ENCODE results near the gene PIK3R6.
"Not testable (repeated sequence)": the region's sequence is repeated elsewhere in the genome, so short reads cannot be mapped to it uniquely, and the experiment has no call there.

The PIK3R6 gene

DNA sequence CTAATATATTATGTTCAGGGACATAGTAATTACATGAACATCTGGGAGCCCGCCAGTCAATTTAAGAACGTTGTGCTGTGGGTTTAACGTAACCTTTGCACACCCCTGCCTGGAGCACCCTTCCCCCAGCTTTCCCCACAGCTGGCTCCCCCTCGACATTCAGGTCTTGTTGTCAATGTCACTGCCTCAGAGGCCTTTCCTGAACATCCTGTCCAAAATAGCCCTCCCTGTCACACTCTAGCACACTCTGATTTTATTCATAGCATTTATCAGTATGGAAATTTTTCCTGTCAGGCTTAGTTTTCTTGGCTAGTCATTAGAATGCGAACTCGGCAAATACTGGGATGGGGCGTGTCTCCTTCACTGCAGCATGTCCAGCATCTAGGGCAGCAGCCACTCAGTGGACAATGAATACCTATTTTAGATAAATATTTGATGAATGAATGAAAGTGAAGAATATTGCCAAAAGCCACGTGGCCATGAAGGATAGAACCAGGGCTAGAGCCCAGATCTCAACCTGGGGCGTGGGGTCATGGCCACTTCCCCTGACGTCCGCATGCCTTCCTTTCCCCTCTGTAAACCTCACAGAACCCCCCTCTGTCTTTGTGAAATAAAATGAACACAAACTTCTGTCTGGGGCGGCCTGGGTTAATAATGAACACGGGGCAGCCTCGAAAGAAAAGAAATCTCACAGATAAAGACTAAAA lies 10.5 kb downstream of the PIK3R6 start:
- ATAC-seq (no peak), DNase-seq (no peak)
- H3K27me3 Mint-ChIP-seq, result peaks cover 3% of the 10 kb centered on the region
- peaks cover 2% of the 10 kb centered on the region for H3K36me3 Mint-ChIP-seq (ENCODE audit: low read depth)
- H3K4me3 Mint-ChIP-seq, result peak overlapping the region; percentile 65
- peaks cover 46% of the 10 kb centered on the region for H3K4me1 Mint-ChIP-seq
- peak overlapping the region; percentile 87 for H3K27ac Mint-ChIP-seq
- no peaks in the 10 kb centered on the region for H3K9me3 Mint-ChIP-seq

DNA sequence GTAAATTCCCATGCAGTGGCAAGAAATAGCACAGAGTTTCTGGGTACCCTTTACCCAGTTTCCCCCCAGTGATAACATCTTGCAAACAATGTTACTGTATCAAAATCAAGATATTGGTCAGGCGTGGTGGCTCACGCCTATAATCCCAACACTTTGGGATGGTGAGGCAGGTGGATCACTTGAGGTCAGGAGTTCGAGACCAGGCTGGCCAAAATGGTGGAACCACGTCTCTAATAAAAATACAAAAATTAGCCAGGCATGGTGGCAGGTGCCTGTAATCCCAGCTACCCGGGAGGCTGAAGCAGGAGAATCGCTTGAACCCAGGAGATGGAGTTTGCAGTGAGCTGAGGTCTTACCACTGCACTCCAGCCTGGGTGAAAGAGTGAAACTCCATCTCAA lies 11.3 kb downstream of the PIK3R6 start:
- not testable (repeated sequence) for H3K9me3 Mint-ChIP-seq; H3K27me3 Mint-ChIP-seq; H3K36me3 Mint-ChIP-seq (ENCODE audit: low read depth); H3K4me3 Mint-ChIP-seq; ATAC-seq; DNase-seq; H3K27ac Mint-ChIP-seq
- H3K4me1 Mint-ChIP-seq, result peaks cover 39% of the 10 kb centered on the region

DNA sequence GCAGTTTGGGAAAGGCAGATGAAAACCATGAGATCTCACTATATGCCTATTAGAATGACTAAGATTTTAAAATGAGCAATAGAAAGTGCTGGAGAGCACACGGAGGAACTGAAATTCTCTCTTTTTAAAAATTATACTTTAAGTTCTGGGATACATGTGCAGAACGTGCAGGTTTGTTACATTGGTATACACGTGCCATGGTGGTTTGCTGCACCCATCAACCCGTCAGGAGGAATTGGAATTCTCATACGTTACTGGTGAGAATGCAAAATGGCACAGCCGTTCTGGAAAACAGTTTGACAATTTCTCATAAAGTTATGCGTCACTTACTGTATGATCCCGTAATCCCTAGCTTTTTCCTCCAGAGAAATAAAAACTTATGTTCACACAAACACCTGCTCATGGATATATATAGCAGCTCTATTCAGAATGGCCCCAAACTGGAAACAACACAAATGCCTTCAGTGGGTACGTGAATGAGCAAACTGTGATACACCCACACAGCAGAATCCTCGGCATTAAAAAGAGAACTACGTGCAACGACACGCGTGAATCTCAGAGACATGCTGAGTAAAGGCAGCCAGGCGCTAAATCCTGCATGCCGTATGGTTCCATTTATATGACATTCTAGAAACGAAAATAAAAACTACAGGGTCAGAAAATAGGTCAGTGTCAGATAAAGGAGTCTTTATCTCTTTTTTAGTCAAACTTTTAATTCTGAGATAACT lies 11.8 kb downstream of the PIK3R6 start:
- ATAC-seq (no peak), DNase-seq (no peak)
- H3K36me3 Mint-ChIP-seq (ENCODE audit: low read depth), result peaks cover 2% of the 10 kb centered on the region
- peaks cover 37% of the 10 kb centered on the region for H3K4me1 Mint-ChIP-seq
- peaks cover 3% of the 10 kb centered on the region for H3K27me3 Mint-ChIP-seq
- H3K9me3 Mint-ChIP-seq, result no peaks in the 10 kb centered on the region
- H3K4me3 Mint-ChIP-seq, result no peak overlapping the region
- no peak overlapping the region for H3K27ac Mint-ChIP-seq

DNA sequence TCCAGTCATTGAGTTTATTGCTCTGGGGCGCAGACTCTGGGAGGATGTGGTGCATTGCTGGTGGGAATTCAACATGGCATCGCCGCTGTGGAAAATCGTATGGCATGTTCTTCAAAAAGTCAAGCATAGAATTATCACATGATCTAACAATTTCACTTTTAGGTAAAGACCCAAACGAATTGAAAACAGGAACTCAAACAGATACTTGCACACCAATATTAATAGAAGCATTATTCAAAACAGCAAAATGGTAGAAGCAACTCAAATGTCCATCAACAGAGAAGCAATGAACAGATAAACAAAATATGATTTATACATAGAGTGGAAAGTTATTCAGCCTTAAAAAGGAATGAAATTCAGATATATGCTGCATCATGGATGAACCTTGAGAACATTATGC lies 15.9 kb downstream of the PIK3R6 start:
- no peaks in the 10 kb centered on the region for H3K9me3 Mint-ChIP-seq
- H3K36me3 Mint-ChIP-seq (ENCODE audit: low read depth), result no peaks in the 10 kb centered on the region
- no peak overlapping the region for H3K27ac Mint-ChIP-seq
- DNase-seq, result no peak
- no peak for ATAC-seq
- H3K27me3 Mint-ChIP-seq, result peaks cover 3% of the 10 kb centered on the region
- peaks cover 9% of the 10 kb centered on the region for H3K4me1 Mint-ChIP-seq
- no peak overlapping the region for H3K4me3 Mint-ChIP-seq

DNA sequence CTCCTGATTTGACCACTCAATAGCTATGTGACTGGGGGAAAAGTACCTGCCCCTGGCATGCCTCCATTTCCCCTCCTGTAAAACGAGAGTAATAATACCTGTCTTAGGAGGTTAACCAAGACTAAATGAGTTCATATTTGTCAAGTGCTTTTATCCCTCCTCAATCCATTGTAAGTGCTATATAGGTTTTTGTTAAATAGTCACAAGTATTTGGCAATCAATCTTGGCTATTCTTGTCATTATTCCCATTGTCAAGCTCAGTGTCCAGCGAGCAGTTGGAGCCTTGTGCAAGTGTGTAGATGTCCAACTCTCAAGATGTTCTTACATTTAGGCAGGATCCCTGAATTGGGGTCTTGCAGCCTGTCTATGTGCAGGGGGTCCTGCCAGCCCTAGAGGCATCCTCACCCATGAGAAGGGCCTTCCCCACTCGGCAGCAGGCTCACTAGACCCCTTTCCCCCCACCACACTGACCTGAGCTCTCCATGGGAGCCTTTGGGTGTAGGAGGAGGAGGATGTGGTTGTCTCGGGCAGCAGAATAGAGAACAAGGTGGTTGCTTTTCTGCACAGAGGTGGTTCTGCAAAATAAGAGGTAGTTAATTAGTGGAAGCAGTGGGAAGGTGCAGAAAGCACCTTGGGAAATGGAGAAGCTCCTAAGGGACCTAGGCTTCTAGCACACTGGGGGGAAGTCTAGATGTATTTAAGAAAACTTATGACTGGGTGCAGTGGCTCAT lies 18.0 kb downstream of the PIK3R6 start:
- Mint-ChIP-seq H3K4me1 (peaks cover 3% of the 10 kb centered on the region), H3K36me3 (ENCODE audit: low read depth) (no peaks in the 10 kb centered on the region)

DNA sequence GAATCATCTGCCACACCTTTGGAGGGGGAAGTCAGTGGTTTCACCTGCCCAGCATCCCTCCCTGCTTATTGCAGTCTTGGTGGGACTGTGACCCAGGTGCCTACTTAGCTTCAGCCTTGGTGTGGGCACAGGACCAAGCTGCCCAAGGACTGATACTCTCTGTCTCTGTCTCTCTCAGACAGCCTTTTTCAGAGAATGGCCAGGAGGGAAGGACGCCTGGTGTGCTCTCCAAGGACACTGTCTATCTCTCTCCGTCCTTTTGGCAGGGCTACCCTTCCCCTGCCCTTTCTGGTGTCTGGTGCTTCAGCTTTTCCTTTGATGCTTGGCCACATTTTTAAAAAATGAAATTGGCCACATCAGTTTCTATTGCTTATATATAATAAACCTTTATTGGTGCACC lies 19.6 kb downstream of the PIK3R6 start:
- no peaks in the 10 kb centered on the region for H3K9me3 Mint-ChIP-seq
- ATAC-seq (no peak), DNase-seq (no peak)
- no peaks in the 10 kb centered on the region for H3K36me3 Mint-ChIP-seq (ENCODE audit: low read depth)
- H3K4me1 Mint-ChIP-seq, result peaks cover 6% of the 10 kb centered on the region
- no peaks in the 10 kb centered on the region for H3K27me3 Mint-ChIP-seq
- H3K27ac Mint-ChIP-seq, result no peak overlapping the region
- H3K4me3 Mint-ChIP-seq, result no peak overlapping the region

More for the DNA sequence above, 18.0 kb downstream of the PIK3R6 start:
- no peaks in the 10 kb centered on the region for H3K9me3 Mint-ChIP-seq
- H3K27me3 Mint-ChIP-seq, result peaks cover 2% of the 10 kb centered on the region
- no peak for ATAC-seq
- DNase-seq, result no peak
- H3K4me3 Mint-ChIP-seq, result no peak overlapping the region
- no peak overlapping the region for H3K27ac Mint-ChIP-seq

DNA sequence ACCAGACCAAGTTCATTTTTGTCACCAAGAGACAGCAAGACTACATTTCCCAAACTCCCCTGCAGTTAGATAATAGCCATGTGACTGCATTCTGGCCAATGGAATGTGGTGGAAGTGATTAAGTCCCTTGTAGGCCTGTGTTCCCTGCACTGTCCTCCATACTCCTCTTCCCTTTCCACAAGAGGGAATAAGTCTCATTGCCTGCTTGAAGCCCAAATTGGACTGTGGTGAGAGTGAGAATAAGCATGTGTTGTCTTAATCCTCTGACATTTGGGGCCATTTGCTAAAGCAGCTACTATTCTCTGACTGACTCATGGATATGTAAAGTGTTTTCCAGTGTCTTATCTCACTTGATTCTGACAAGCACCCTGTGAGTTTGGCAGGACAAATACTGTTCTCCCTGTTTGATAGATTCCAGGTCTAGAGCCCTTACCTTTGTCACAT lies 20.7 kb downstream of the PIK3R6 start:
- H3K9me3 Mint-ChIP-seq, result no peaks in the 10 kb centered on the region
- no peaks in the 10 kb centered on the region for H3K36me3 Mint-ChIP-seq (ENCODE audit: low read depth)
- DNase-seq, result no peak
- no peak overlapping the region for H3K4me3 Mint-ChIP-seq
- peaks cover 6% of the 10 kb centered on the region for H3K4me1 Mint-ChIP-seq
- H3K27ac Mint-ChIP-seq, result no peak overlapping the region
- peak; percentile 66 for ATAC-seq
- no peaks in the 10 kb centered on the region for H3K27me3 Mint-ChIP-seq

DNA sequence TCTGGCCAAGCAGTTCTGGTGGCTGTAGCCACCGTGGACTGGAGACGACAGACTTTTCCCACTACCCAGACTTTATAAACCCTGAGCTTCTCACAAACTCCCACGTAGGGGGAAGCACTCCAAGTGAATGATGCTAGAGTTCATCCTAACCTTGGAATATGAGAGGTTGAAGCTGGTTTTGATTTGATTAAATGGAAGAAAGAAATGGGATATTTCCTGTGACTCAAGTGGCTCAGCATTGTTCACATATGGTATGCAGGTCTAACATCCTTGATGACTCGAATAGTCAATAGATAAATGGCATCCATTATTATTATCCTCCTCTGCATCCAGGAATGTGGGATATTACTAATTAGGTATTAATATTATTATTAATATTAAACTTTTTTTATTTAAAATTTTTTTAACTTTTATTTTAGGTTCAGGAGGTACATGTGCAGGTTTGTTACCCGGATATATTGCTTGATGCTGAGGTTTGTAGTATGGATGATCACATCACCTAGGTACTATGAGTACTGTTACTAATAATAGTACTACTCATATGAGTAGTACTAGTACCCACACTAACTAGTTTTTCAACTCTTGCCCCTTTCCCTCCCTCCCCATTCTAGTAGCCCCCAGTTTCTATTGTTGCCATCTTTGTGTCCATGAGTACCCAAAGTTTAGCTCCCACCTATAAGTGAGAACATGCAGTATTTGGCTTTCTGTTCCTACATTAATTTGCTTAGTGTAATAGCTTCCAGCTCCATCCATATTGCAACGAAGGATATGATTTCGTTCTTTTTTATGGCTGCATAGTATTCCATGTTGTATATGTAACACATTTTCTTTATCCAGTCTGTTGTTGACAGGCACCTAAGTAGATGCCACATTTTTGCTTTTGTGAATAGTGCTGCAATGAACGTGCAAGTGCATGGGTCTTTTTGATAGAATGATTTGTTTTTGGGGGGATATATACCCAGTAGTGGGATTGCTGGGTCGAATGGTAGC lies 22.9 kb downstream of the PIK3R6 start:
- DNase-seq, result no peak
- Mint-ChIP-seq H3K4me3 (no peak overlapping the region), H3K4me1 (peaks cover 6% of the 10 kb centered on the region), H3K27me3 (no peaks in the 10 kb centered on the region), H3K9me3 (no peaks in the 10 kb centered on the region), H3K36me3 (ENCODE audit: low read depth) (no peaks in the 10 kb centered on the region), H3K27ac (no peak overlapping the region)
- ATAC-seq, result no peak

DNA sequence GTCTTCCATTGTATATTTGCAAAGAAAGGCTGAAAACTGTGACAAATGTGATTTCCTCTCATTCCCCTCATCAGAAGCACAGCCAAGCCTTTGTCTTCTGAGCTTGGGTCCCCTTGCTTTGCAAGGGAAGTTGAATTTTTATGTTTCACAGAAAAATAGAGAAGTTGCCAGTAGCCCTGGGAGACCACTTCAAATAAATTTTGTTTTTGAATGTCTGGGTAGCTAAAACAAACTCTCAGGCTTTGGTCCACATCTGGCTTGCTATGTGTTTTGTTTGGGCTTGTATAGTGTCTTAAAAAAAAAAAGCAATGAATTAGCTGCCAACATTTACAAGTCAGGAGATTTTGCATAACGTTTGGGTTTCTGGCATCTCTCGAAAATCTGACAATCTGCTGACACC lies 24.1 kb downstream of the PIK3R6 start:
- H3K27ac Mint-ChIP-seq, result no peak overlapping the region
- H3K4me1 Mint-ChIP-seq, result peaks cover 6% of the 10 kb centered on the region
- no peaks in the 10 kb centered on the region for H3K27me3 Mint-ChIP-seq
- no peak overlapping the region for H3K4me3 Mint-ChIP-seq
- no peak for ATAC-seq
- no peaks in the 10 kb centered on the region for H3K36me3 Mint-ChIP-seq (ENCODE audit: low read depth)
- no peak for DNase-seq
- H3K9me3 Mint-ChIP-seq, result no peaks in the 10 kb centered on the region

DNA sequence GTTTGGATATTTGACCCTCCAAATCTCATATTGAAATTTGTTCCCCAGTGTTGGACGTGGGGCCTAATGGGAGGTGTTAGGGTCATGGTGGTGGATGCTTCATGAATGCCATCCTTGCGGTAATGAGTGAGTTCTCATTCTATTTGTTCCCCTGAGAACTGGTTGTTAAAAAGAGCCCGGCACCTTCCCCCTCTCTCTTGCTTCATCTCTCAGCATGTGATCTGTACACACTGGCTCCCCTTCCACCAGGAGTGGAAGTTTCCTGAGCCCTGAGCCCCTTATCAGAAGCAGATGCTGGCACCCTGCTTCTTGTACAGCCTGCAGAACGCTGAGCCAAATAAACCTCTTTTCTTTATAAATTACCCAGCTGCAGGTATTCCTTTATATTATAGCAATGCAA lies 25.6 kb downstream of the PIK3R6 start:
- no peak for ATAC-seq
- no peaks in the 10 kb centered on the region for H3K9me3 Mint-ChIP-seq

DNA sequence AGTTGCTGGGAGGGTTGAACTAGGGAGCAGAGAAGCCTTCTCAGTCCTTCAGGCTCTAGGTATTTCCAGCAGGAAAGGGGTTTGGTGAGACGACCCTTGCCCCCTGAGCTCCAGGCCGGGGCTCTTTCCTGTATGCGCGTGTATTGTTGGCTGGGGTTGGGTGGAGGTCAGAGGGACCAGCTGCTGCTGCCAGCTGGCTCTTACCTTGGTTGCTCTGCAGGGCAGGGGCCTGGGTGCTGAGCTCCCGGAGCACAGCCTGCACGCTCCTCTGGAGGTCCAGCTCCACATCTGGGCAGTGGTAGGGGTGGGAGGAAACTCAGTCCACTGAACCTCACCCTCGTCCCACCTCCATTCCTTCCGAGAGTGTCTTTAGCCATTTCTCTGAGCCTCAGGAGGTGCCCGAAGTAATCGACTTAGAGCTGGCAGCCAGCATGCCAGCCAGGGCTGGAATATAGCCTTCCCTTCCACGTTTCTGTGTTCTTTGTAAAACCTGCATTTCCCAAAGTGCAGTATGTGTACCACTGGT lies 28.0 kb downstream of the PIK3R6 start:
- Mint-ChIP-seq H3K4me1 (peaks cover 2% of the 10 kb centered on the region), H3K9me3 (no peaks in the 10 kb centered on the region), H3K27ac (no peak overlapping the region), H3K36me3 (ENCODE audit: low read depth) (no peaks in the 10 kb centered on the region), H3K4me3 (no peak overlapping the region), H3K27me3 (no peaks in the 10 kb centered on the region)
- DNase-seq (no peak), ATAC-seq (no peak)

More for the DNA sequence above, 25.6 kb downstream of the PIK3R6 start:
- DNase-seq, result no peak
- peaks cover 2% of the 10 kb centered on the region for H3K4me1 Mint-ChIP-seq
- no peak overlapping the region for H3K27ac Mint-ChIP-seq
- no peaks in the 10 kb centered on the region for H3K36me3 Mint-ChIP-seq (ENCODE audit: low read depth)
- H3K27me3 Mint-ChIP-seq, result no peaks in the 10 kb centered on the region
- H3K4me3 Mint-ChIP-seq, result no peak overlapping the region

DNA sequence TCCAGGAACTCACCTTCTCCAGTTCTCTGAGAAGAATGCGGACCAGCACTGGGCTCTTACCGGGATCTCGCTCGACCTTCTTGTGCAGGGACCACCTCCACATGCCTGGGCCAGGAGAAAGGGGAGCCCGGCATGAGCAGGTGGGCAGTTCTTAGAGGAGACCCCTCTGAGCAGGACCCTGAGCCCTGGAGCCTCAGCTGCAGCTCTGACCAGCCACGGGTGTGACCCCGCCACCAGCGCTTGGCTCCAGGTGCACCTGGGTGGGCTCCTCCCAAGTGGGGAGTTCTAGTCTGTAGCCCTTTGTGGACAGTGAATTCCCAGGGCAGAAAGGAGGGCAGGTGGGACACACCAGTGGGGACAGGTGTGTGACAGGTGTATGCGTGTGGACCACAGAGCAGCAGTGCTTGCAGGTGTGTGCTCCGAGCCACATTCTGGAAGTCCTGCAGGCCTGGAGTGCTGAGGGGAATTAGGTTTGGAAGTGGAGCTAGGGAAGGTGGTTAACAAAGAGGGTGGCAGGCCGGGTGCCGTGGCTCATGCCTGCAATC lies 28.9 kb downstream of the PIK3R6 start:
- DNase-seq, result no peak
- no peak overlapping the region for H3K27ac Mint-ChIP-seq
- H3K4me1 Mint-ChIP-seq, result peaks cover 2% of the 10 kb centered on the region
- H3K4me3 Mint-ChIP-seq, result no peak overlapping the region
- H3K36me3 Mint-ChIP-seq (ENCODE audit: low read depth), result no peaks in the 10 kb centered on the region
- no peaks in the 10 kb centered on the region for H3K27me3 Mint-ChIP-seq
- no peaks in the 10 kb centered on the region for H3K9me3 Mint-ChIP-seq
- no peak for ATAC-seq

DNA sequence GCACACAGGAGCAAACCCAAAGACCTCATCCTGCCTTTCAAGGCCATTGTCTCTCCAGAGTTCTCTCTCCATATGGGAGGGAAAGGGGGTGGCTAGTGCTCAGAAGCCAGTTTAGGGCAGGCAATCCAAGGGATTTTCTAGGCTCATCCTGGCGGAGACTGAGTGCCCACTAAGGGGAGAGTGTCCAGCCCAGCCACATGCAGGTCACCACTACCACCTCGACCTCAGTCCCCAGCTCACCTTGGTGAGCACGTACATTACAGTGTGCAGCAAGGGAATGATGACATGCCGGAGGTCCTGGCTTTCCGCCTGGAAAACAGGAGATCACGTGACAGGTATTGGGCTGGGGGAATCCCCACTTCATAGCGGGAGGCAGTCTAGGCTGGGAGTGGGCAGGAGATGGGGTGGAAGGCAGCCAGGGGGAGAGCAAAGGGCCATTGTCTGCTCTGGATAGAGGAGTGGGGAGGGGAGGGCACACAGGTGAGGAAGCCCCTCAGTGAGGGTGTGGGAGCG lies 29.9 kb downstream of the PIK3R6 start:
- Mint-ChIP-seq H3K36me3 (ENCODE audit: low read depth) (no peaks in the 10 kb centered on the region), H3K27ac (no peak overlapping the region), H3K4me1 (no peaks in the 10 kb centered on the region), H3K4me3 (no peak overlapping the region), H3K9me3 (no peaks in the 10 kb centered on the region), H3K27me3 (no peaks in the 10 kb centered on the region)
- DNase-seq (no peak), ATAC-seq (no peak)

Measured in activated naive CD8-positive, alpha-beta T cell treated with anti-CD3 and anti-CD28 coated beads, Interleukin-2, amount 50 U/mL, for 24 hours (primary cell).